A549 (cell line): ENCODE data around the gene ARIH1.

ENCODE experiments used
- BHLHE40 ChIP-seq: IDR thresholded peaks from 2 replicates; pipeline ENCODE4 v1.6.1; 2012; ENCODE audit warnings: low read depth, low read length, inconsistent platforms
- CBX8 ChIP-seq: fragments of 200-600 bp; sonication (generic); IDR thresholded peaks from 2 replicates; pipeline ENCODE4 v1.6.1; 2016
- EP300 ChIP-seq, 2 experiments: fragments of >200 bp; sonication (Bioruptor Twin); formaldehyde crosslinking; IDR thresholded peaks; 2 replicates in 1 of 2; 3 replicates in 1 of 2; pipeline ENCODE4 v1.6.1; 2016 to 2017
- GATA3 ChIP-seq: IDR thresholded peaks from 2 replicates; pipeline ENCODE4 v1.6.1; 2012; ENCODE audit warnings: borderline replicate concordance
- JUN ChIP-seq, 2 experiments: fragments of >200 bp; sonication (Bioruptor Twin); formaldehyde crosslinking; IDR thresholded peaks; 2 replicates in 1 of 2; 3 replicates in 1 of 2; pipeline ENCODE4 v1.6.1; 2016 to 2017
- POLR2A ChIP-seq: IDR thresholded peaks from 2 replicates; pipeline ENCODE4 v1.6.1; 2012; ENCODE audit warnings: mild to moderate bottlenecking, low read length
- POLR2AphosphoS2 ChIP-seq: conservative IDR thresholded peaks from 2 replicates; pipeline ENCODE4 v1.6.1; 2012; ENCODE audit warnings: low read length, improper control_type of control experiment, inconsistent platforms
- RAD21 ChIP-seq, 2 experiments: fragments of >200 bp in 1 of 2; sonication (Bioruptor Twin) in 1 of 2; formaldehyde crosslinking in 1 of 2; IDR thresholded peaks in 1 of 2; conservative IDR thresholded peaks in 1 of 2; 2 replicates in 1 of 2; 3 replicates in 1 of 2; pipeline ENCODE4 v1.6.1; 2012 to 2018; ENCODE audit warnings: inconsistent platforms in 1 of 2
- RFX5 ChIP-seq: fragments of 450-650 bp; IDR thresholded peaks from 2 replicates; pipeline ENCODE4 v1.7.1; 2014; ENCODE audit warnings: antibody characterized with exemption, mild to moderate bottlenecking, moderate library complexity
- SMC3 ChIP-seq: fragments of >200 bp; sonication (Bioruptor Twin); formaldehyde crosslinking; IDR thresholded peaks from 3 replicates; pipeline ENCODE4 v1.6.1; 2018; ENCODE audit warnings: inconsistent platforms
- ZFP36 ChIP-seq: fragments of 450-650 bp; IDR thresholded peaks from 2 replicates; pipeline ENCODE4 v1.6.1; 2014; ENCODE audit warnings: borderline replicate concordance; ENCODE audit not compliant: partially characterized antibody
- TF ChIP-seq, protein P1 (sequence below): fragments of >200 bp; sonication (Bioruptor Twin); formaldehyde crosslinking; IDR thresholded peaks from 3 replicates; pipeline ENCODE4 v1.5.1; 2016

GRCh38 chr15:72488558-72488957, 14.4 kb downstream of the ARIH1 start:
- TF ChIP-seq POLR2A (no peak), SMC3 (no peak), JUN (IDR thresholded peaks at IDR 0.05) (no peak), ZFP36 (no peak), RFX5 (no peak), CBX8 (no peak), POLR2AphosphoS2 (no peak), BHLHE40 (no peak), GATA3 (no peak), EP300 (IDR thresholded peaks at IDR 0.05) (no peak), RAD21 (conservative IDR thresholded peaks at IDR 0.05 in 1 of 2, IDR thresholded peaks at IDR 0.05 in 1 of 2) (no peak)
- TF ChIP-seq, protein P1, sequence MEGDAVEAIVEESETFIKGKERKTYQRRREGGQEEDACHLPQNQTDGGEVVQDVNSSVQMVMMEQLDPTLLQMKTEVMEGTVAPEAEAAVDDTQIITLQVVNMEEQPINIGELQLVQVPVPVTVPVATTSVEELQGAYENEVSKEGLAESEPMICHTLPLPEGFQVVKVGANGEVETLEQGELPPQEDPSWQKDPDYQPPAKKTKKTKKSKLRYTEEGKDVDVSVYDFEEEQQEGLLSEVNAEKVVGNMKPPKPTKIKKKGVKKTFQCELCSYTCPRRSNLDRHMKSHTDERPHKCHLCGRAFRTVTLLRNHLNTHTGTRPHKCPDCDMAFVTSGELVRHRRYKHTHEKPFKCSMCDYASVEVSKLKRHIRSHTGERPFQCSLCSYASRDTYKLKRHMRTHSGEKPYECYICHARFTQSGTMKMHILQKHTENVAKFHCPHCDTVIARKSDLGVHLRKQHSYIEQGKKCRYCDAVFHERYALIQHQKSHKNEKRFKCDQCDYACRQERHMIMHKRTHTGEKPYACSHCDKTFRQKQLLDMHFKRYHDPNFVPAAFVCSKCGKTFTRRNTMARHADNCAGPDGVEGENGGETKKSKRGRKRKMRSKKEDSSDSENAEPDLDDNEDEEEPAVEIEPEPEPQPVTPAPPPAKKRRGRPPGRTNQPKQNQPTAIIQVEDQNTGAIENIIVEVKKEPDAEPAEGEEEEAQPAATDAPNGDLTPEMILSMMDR = no peak
